Testis (tissue), 3 donors: ENCODE data around the gene HDAC9. TPM values are rescaled to one million over a fixed set of nuclear protein-coding genes. Genes with fewer than 3 reads are reported as not detected.

ENCODE experiments used
- DNase-seq: peaks from one replicate; pipeline ENCODE4 v3.0.0-alpha.2; 2019
- H3K27ac ChIP-seq, 2 donors: fragments of 200-600 bp; sonication (generic); one replicate each; pipeline ENCODE4 v1.5.1; 2019
- H3K27me3 ChIP-seq: fragments of 200-600 bp; sonication (generic); one replicate; pipeline ENCODE4 v1.5.1; 2019
- H3K36me3 ChIP-seq: fragments of 200-600 bp; sonication (generic); one replicate; pipeline ENCODE4 v1.5.1; 2017; ENCODE audit warnings: low read depth; ENCODE audit errors: missing control alignments
- H3K4me1 ChIP-seq: fragments of 200-600 bp; sonication (generic); one replicate; pipeline ENCODE4 v1.5.1; 2019
- H3K4me3 ChIP-seq, 2 donors: fragments of 200-600 bp; sonication (generic); one replicate each; pipeline ENCODE4 v1.5.1; 2017 to 2019
- H3K9me3 ChIP-seq: fragments of 200-600 bp; sonication (generic); one replicate; pipeline ENCODE4 v1.5.1; 2017
- POLR2A ChIP-seq: fragments of 450-650 bp; IDR thresholded peaks from one replicate; pipeline ENCODE4 v1.6.1; 2017; ENCODE audit warnings: antibody characterized with exemption, mild to moderate bottlenecking, moderate library complexity
- WGBS, 2 donors: methylation state at CpG; one replicate each; pipeline ENCODE4 v1.1.5; 2018; 5-methylcytosine and 5-hydroxymethylcytosine counted together
- intact Hi-C: fragments of 100-400 bp; cut with DNase I; formaldehyde crosslinking; loops from one replicate; pipeline ENCODE4 v1.15.1; 2023; ENCODE audit warnings: low total_unique reads
- polyA plus RNA-seq: library from polyadenylated mRNA; stranded (reverse); fragments of 350-450 nt; fragmentation: Illumina TruSeq; extraction: RNeasy Lipid Tissue Mini Kit (QIAGEN cat#74804); gene quantifications from one replicate; pipeline ENCODE4 v1.2.3, GENCODE V29; 2014; ENCODE audit warnings: low read depth, low replicate concordance; ENCODE audit not compliant: insufficient read depth
- total RNA-seq, 2 donors: library from RNA; depleted of rRNA; stranded (reverse); fragments of >200 nt; gene quantifications; one replicate each; pipeline ENCODE4 v1.2.3, GENCODE V29; 2016
- TF ChIP-seq, protein P1 (sequence below), 3 experiments: fragments of 450-650 bp in 2 of 3; fragments of 200-600 bp in 1 of 3; sonication (generic) in 1 of 3; IDR thresholded peaks; one replicate each; pipeline ENCODE4 v1.5.1; 2016 to 2019; ENCODE audit warnings: antibody characterized with exemption in 3 of 3, mild to moderate bottlenecking in 2 of 3, moderate library complexity in 1 of 3

Gene HDAC9
- total and polyA plus RNA-seq, 3 donors from 2014 or later, result 30.6 to 35.5 (median 35.4) TPM

DNA sequence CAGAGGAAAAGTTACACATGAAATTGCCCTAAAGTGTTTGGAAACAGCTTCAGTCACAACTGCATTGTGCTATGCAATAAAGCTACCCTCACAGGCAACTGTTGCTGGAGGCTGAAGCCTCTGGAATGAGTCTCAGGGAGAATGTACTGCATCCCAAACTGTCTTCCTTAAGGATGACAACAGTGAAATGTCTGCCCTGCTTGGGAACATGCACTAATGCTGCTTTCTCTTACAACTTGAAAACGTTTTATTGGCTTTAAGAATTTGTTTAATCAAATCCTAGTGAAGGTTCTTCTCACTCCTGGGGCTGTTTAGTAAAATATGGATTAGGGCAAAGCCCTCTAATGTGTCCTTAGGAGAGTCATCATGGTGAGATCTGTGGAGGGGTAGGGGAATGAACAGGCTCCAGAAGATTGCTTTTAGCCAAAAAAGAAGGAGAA lies 406.5 kb downstream of the HDAC9 start:
- H3K36me3 ChIP-seq, result no peaks in the 10 kb centered on the region
- no peaks in the 10 kb centered on the region for H3K27me3 ChIP-seq
- no peaks in the 10 kb centered on the region for H3K9me3 ChIP-seq
- TF ChIP-seq, protein P1, sequence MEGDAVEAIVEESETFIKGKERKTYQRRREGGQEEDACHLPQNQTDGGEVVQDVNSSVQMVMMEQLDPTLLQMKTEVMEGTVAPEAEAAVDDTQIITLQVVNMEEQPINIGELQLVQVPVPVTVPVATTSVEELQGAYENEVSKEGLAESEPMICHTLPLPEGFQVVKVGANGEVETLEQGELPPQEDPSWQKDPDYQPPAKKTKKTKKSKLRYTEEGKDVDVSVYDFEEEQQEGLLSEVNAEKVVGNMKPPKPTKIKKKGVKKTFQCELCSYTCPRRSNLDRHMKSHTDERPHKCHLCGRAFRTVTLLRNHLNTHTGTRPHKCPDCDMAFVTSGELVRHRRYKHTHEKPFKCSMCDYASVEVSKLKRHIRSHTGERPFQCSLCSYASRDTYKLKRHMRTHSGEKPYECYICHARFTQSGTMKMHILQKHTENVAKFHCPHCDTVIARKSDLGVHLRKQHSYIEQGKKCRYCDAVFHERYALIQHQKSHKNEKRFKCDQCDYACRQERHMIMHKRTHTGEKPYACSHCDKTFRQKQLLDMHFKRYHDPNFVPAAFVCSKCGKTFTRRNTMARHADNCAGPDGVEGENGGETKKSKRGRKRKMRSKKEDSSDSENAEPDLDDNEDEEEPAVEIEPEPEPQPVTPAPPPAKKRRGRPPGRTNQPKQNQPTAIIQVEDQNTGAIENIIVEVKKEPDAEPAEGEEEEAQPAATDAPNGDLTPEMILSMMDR (IDR thresholded peaks at IDR 0.05), result no peak
- no peak for TF ChIP-seq POLR2A
- DNase-seq, result no peak
- no peak overlapping the region for H3K4me3 ChIP-seq
- 27 to 31% methylated on average over 1 of the region's 1 CpG for WGBS, 2 donors
- no peaks in the 10 kb centered on the region for H3K4me1 ChIP-seq
- H3K27ac ChIP-seq, result no peak overlapping the region
- intact Hi-C loops, result no loop called here

DNA sequence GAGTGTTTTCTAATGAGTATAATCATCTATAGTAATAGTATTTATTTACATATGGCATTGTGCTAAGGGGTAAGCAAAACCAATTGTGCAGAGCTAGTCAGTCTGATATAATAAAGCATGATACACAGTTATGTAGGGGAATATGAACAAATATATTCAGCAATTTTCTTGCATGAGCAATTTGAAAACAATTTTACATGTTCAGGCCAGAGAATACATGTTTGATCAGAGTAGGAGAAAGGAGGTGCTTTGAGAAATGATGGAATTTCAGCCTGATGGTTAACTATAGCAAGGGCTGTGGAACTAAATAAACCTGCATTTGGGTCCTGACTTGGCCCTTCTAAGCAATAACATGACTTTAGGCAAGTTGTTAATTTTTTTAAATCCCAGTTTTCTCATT lies 407.3 kb downstream of the HDAC9 start:
- intact Hi-C loops, result no loop called here
- Histone ChIP-seq H3K27ac (no peak overlapping the region), H3K4me1 (no peaks in the 10 kb centered on the region), H3K27me3 (no peaks in the 10 kb centered on the region), H3K36me3 (no peaks in the 10 kb centered on the region), H3K4me3 (no peak overlapping the region), H3K9me3 (no peaks in the 10 kb centered on the region)
- DNase-seq, result no peak
- TF ChIP-seq, protein P1 (IDR thresholded peaks at IDR 0.05), result no peak
- no peak for TF ChIP-seq POLR2A

DNA sequence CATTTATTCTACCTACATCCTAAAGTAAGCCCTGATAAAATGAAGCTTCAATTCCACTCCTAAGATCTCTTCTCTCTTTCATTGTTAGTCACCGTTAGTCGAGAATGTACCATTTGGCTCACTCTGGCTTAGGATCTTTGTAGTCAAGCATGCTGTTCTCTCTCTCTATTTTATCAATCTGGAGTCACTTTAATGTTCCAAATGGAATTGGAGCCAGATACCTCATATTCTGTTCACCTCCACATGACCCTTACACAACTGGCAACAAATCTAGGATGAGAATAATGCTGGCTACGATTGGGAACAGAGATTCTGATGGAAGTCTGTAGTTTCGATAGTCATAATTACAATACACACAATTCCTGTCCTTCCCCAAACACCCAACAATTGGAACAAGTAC lies 408.1 kb downstream of the HDAC9 start:
- no peak overlapping the region for H3K27ac ChIP-seq
- no peaks in the 10 kb centered on the region for H3K36me3 ChIP-seq
- no peaks in the 10 kb centered on the region for H3K4me1 ChIP-seq
- no peaks in the 10 kb centered on the region for H3K27me3 ChIP-seq
- no peak overlapping the region for H3K4me3 ChIP-seq
- no peaks in the 10 kb centered on the region for H3K9me3 ChIP-seq
- no peak for DNase-seq
- no peak for TF ChIP-seq POLR2A
- TF ChIP-seq, protein P1 (IDR thresholded peaks at IDR 0.05), result no peak
- intact Hi-C loops, result no loop called here
- WGBS, 2 donors, result 55 to 65% methylated on average over 4 of the region's 4 CpGs

DNA sequence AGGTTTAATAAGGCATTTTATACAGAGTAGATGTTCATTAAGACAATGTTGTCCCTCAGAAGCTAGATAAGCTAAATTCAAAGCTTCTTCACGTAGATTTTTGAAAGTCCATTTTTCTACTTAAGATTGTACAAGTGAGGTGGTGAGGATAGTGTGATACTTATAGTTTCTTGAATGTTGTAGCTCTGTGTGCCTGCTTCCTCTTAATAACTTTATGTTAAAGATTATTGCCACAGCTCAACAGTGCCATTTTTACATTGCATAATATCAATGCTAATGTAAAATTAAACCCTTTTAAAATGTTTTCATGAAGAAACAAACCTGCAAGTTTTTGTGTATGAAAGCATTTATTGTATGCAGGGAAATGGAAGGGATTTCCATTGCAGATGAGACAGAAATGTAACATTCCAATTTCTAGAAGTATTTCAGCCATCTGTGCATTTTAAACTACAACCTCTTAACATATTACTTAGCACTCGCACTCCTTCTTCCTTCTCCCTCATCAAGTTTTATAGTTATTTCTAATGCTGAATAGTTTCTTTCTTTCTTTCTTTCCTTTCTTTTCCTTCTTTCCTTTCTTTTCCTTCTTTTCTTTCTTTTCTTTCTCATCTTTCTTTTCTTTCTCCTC lies 409.9 kb downstream of the HDAC9 start:
- Histone ChIP-seq H3K4me3 (no peak overlapping the region), H3K4me1 (no peaks in the 10 kb centered on the region), H3K27me3 (no peaks in the 10 kb centered on the region), H3K27ac (no peak overlapping the region), H3K9me3 (no peaks in the 10 kb centered on the region), H3K36me3 (no peaks in the 10 kb centered on the region)
- 87 to 88% methylated on average over 2 of the region's 2 CpGs for WGBS, 2 donors
- no peak for TF ChIP-seq POLR2A
- TF ChIP-seq, protein P1 (IDR thresholded peaks at IDR 0.05), result no peak
- DNase-seq, result no peak
- intact Hi-C loops, result no loop called here

DNA sequence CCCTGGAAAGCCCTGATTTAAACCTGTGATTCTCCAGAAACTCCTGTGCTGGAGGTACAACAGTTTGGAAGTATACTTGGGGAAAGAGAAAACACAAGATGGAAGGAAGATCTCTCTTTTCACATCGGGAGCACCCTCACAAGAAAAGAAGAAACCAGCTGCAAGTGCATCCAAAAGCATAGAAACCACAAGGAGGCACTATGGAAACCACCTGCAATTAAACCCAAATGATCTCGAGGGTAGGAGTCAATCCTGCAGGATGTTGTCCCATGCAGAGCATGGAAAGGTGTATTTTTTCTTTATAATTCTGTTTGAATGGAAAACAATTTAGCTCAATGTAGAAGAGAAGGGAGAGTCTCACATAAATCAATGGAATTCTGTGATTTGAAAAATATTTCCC lies 411.4 kb downstream of the HDAC9 start:
- WGBS, 2 donors, result 58 to 76% methylated on average over 2 of the region's 2 CpGs

More for the DNA sequence above, 411.4 kb downstream of the HDAC9 start:
- intact Hi-C loops, result no loop called here
- TF ChIP-seq, protein P1 (IDR thresholded peaks at IDR 0.05), result no peak
- no peak for TF ChIP-seq POLR2A
- no peak for DNase-seq
- Histone ChIP-seq H3K4me1 (no peaks in the 10 kb centered on the region), H3K4me3 (no peak overlapping the region), H3K27ac (no peak overlapping the region), H3K27me3 (no peaks in the 10 kb centered on the region), H3K36me3 (no peaks in the 10 kb centered on the region), H3K9me3 (no peaks in the 10 kb centered on the region)
